ENCODE data around the gene PGBD2. TPM values are rescaled to one million over a fixed set of nuclear protein-coding genes. Genes with fewer than 3 reads are reported as not detected.

PGBD2 gene
- total and polyA plus RNA-seq, 10 of the 15 experiments (the other 5 are each of a cell fraction or from before 2014, with no cell fraction given), result 4.0 to 10.3 (median 4.5) TPM

DNA sequence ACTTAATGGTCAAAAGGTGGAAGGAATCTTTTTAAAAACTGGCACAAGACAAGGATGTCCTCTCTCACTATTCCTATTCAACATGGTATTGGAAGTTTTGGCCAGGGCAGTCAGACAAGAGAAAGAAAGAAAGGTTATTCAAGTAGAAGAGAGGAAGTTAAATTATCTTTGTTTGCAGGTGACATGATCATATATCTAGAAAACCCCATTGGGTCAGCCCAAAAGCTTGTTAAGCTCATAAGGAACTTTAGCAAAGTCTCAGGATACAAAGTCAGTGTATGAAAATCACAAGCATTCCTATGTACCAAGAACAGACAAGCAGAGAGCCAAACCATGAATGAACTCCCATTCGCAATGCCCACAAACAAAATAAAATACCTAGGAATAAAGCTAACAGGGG, 5.4 kb upstream of the PGBD2 start:
- 86% methylated on average over 1 of the region's 1 CpG for WGBS (ENCODE audit: insufficient coverage, insufficient replicate concordance, low lambda C conversion rate, missing lambda C conversion rate)
- TF ChIP-seq CBX5 (IDR thresholded peaks at IDR 0.05; ENCODE audit: low read depth) (no peak), TARDBP (IDR thresholded peaks at IDR 0.05; ENCODE audit: borderline replicate concordance) (no peak), CREM (IDR thresholded peaks at IDR 0.05; ENCODE audit: low read depth) (no peak), ASH2L (IDR thresholded peaks at IDR 0.05; ENCODE audit: borderline replicate concordance, low read depth) (no peak), MTA3 (IDR thresholded peaks at IDR 0.05; ENCODE audit: borderline replicate concordance, low read length) (no peak), MYC (IDR thresholded peaks at IDR 0.05; ENCODE audit: insufficient read depth, insufficient read length, insufficient replicate concordance, low read length, severe bottlenecking) (no peak), HCFC1 (IDR thresholded peaks at IDR 0.05; ENCODE audit: low read length) (no peak), YY1 (IDR thresholded peaks at IDR 0.05; ENCODE audit: low read depth, low read length) (no peak), BRCA1 (IDR thresholded peaks at IDR 0.05; ENCODE audit: low read depth, low read length) (no peak), POU2F2 (IDR thresholded peaks at IDR 0.05; ENCODE audit: borderline replicate concordance, low read depth, low read length) (no peak), YBX1 (IDR thresholded peaks at IDR 0.05) (no peak)
- TF ChIP-seq, protein P1, sequence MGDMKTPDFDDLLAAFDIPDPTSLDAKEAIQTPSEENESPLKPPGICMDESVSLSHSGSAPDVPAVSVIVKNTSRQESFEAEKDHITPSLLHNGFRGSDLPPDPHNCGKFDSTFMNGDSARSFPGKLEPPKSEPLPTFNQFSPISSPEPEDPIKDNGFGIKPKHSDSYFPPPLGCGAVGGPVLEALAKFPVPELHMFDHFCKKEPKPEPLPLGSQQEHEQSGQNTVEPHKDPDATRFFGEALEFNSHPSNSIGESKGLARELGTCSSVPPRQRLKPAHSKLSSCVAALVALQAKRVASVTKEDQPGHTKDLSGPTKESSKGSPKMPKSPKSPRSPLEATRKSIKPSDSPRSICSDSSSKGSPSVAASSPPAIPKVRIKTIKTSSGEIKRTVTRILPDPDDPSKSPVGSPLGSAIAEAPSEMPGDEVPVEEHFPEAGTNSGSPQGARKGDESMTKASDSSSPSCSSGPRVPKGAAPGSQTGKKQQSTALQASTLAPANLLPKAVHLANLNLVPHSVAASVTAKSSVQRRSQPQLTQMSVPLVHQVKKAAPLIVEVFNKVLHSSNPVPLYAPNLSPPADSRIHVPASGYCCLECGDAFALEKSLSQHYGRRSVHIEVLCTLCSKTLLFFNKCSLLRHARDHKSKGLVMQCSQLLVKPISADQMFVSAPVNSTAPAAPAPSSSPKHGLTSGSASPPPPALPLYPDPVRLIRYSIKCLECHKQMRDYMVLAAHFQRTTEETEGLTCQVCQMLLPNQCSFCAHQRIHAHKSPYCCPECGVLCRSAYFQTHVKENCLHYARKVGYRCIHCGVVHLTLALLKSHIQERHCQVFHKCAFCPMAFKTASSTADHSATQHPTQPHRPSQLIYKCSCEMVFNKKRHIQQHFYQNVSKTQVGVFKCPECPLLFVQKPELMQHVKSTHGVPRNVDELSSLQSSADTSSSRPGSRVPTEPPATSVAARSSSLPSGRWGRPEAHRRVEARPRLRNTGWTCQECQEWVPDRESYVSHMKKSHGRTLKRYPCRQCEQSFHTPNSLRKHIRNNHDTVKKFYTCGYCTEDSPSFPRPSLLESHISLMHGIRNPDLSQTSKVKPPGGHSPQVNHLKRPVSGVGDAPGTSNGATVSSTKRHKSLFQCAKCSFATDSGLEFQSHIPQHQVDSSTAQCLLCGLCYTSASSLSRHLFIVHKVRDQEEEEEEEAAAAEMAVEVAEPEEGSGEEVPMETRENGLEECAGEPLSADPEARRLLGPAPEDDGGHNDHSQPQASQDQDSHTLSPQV (IDR thresholded peaks at IDR 0.05), result no peak
- TF ChIP-seq, protein P2, sequence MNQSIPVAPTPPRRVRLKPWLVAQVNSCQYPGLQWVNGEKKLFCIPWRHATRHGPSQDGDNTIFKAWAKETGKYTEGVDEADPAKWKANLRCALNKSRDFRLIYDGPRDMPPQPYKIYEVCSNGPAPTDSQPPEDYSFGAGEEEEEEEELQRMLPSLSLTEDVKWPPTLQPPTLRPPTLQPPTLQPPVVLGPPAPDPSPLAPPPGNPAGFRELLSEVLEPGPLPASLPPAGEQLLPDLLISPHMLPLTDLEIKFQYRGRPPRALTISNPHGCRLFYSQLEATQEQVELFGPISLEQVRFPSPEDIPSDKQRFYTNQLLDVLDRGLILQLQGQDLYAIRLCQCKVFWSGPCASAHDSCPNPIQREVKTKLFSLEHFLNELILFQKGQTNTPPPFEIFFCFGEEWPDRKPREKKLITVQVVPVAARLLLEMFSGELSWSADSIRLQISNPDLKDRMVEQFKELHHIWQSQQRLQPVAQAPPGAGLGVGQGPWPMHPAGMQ (IDR thresholded peaks at IDR 0.05; ENCODE audit: borderline replicate concordance), result no peak
- RAD21 ChIA-PET (ENCODE audit: unreplicated experiment), result no interaction called here
- Histone ChIP-seq H4K20me1 (ENCODE audit: control insufficient read depth, insufficient read depth) (no peaks in the 10 kb centered on the region), H3K4me1 (ENCODE audit: control insufficient read depth, insufficient read depth, low read length) (no peaks in the 10 kb centered on the region), H3K4me3 (no peak overlapping the region), H3K27me3 (replicated peaks in 1 of 2; ENCODE audit: control insufficient read depth in 2 of 2, insufficient read depth in 2 of 2, low read length in 1 of 2) (no peaks in the 10 kb centered on the region; a peak in 1 of 4 replicates), H2AFZ (ENCODE audit: control insufficient read depth, low read depth, low read length) (no peak overlapping the region), H3K36me3 (ENCODE audit: control insufficient read depth in 2 of 2, insufficient read depth in 2 of 2, low read length in 1 of 2) (no peaks in the 10 kb centered on the region), H3K9me3 (replicated peaks; ENCODE audit: control insufficient read depth, insufficient read depth, low read length) (no peaks in the 10 kb centered on the region), H3K4me2 (ENCODE audit: control insufficient read depth, insufficient read depth) (no peak overlapping the region), H3K27ac (ENCODE audit: control insufficient read depth, insufficient read depth) (no peak overlapping the region), H3K9ac (ENCODE audit: control insufficient read depth, insufficient read depth, low read length) (no peak overlapping the region), H3K79me2 (ENCODE audit: control insufficient read depth, insufficient read depth, low read length) (no peaks in the 10 kb centered on the region)
- in situ Hi-C loops (cut with MboI) (no loop called here), intact Hi-C loops (cut with micrococcal nuclease; ENCODE audit: unreplicated experiment) (no loop called here)
- no TSS peak for BruUV-seq (replicated peaks)
- ATAC-seq, result no peak
- no peak for DNase-seq (ENCODE audit: low read depth, low spot score)
- FAIRE-seq, result no peak
- CTCF ChIA-PET, result interaction anchor here (1.3 kb wide), 1 partner anchor 8 kb away, joined by 3 read pairs; no protein-coding TSS in a partner anchor
- POLR2A ChIA-PET, result no interaction called here
- SMC1A ChIA-PET (ENCODE audit: uncharacterized antibody, unreplicated experiment), result interaction anchor here (1.2 kb wide), 1 partner anchor 16 kb away, joined by 4 read pairs; no protein-coding TSS in a partner anchor
